Lower leg skin (tissue), 3 donors: Measurements from ENCODE around the gene ADAMTSL1.

ENCODE experiments used
- POLR2A ChIP-seq, 2 donors: fragments of 450-650 bp; IDR thresholded peaks; one replicate each; pipeline ENCODE4 v1.6.1; 2016 to 2017; ENCODE audit warnings: antibody characterized with exemption in 2 of 2, mild to moderate bottlenecking in 1 of 2, moderate library complexity in 1 of 2
- TF ChIP-seq, protein P1 (sequence below), 3 donors: fragments of 450-650 bp; IDR thresholded peaks; one replicate each; pipeline ENCODE4 v1.5.1; 2016; ENCODE audit warnings: antibody characterized with exemption in 3 of 3, mild to moderate bottlenecking in 3 of 3, moderate library complexity in 2 of 3

DNA sequence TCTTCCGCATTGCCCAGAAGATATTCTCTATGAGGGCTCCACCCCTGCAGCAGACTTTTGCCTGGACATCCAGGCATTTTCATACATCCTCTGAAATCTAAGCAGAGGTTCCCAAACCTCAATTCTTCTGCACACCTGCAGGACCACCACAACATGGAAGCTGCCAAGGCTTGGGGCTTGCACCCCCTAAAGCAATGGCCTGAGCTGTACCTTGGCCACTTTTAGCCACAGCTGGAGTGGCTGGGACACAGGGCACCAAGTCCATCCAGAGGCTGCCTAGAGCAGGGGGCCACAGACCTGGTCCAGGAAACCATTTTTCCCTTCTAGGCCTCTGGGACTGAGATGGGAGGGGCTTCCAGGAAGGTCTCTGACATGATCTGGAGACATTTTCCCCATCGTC is 60.7 kb downstream of the ADAMTSL1 start:
- no peak for TF ChIP-seq POLR2A (IDR thresholded peaks at IDR 0.05)
- TF ChIP-seq, protein P1, sequence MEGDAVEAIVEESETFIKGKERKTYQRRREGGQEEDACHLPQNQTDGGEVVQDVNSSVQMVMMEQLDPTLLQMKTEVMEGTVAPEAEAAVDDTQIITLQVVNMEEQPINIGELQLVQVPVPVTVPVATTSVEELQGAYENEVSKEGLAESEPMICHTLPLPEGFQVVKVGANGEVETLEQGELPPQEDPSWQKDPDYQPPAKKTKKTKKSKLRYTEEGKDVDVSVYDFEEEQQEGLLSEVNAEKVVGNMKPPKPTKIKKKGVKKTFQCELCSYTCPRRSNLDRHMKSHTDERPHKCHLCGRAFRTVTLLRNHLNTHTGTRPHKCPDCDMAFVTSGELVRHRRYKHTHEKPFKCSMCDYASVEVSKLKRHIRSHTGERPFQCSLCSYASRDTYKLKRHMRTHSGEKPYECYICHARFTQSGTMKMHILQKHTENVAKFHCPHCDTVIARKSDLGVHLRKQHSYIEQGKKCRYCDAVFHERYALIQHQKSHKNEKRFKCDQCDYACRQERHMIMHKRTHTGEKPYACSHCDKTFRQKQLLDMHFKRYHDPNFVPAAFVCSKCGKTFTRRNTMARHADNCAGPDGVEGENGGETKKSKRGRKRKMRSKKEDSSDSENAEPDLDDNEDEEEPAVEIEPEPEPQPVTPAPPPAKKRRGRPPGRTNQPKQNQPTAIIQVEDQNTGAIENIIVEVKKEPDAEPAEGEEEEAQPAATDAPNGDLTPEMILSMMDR (IDR thresholded peaks at IDR 0.05) = no peak
